Aorta (tissue), 5 donors: ENCODE measurements around the gene LACTB. TPM values are rescaled to one million over a fixed set of nuclear protein-coding genes. Genes with fewer than 3 reads are reported as not detected.
A peak's percentile ranks its signal among the peaks of the same experiment; 100 is the strongest.

Source experiments
- ATAC-seq: fragments of 200-7000 bp; cut with Tn5 transposase; one replicate; pipeline ENCODE4 v1.9.1; 2022; ENCODE audit warnings: moderate library complexity; ENCODE audit not compliant: low FRiP score
- DNase-seq, 2 donors: peaks; one replicate each; pipeline ENCODE4 v3.0.0-alpha.2; 2020
- H3K27ac ChIP-seq, 2 donors: one replicate each; pipeline ENCODE4 v1.5.1; 2013; ENCODE audit warnings: low read length in 2 of 2, mild to moderate bottlenecking in 2 of 2, moderate library complexity in 2 of 2, control low read depth in 1 of 2, inconsistent platforms in 1 of 2, low read depth in 1 of 2
- H3K27me3 ChIP-seq, 2 donors: one replicate each; pipeline ENCODE4 v1.6.1; 2013; ENCODE audit warnings: control low read depth in 1 of 2, low read length in 1 of 2, mild to moderate bottlenecking in 1 of 2, moderate library complexity in 1 of 2; ENCODE audit not compliant: insufficient read depth in 2 of 2, control insufficient read depth in 1 of 2
- H3K36me3 ChIP-seq, 2 donors: one replicate each; pipeline ENCODE4 v1.6.1; 2013; ENCODE audit warnings: control low read depth in 1 of 2, low read length in 1 of 2, mild to moderate bottlenecking in 1 of 2; ENCODE audit not compliant: insufficient read depth in 2 of 2, control insufficient read depth in 1 of 2
- H3K4me1 ChIP-seq, 2 donors: one replicate each; pipeline ENCODE4 v1.6.1; 2013; ENCODE audit warnings: low read length in 2 of 2, control low read depth in 1 of 2, mild to moderate bottlenecking in 1 of 2, moderate library complexity in 1 of 2; ENCODE audit not compliant: insufficient read depth in 2 of 2, control insufficient read depth in 1 of 2
- H3K4me3 ChIP-seq, 2 donors: one replicate each; pipeline ENCODE4 v1.5.1; 2013; ENCODE audit warnings: low read length in 2 of 2, control low read depth in 1 of 2, mild to moderate bottlenecking in 1 of 2
- H3K9me3 ChIP-seq: one replicate; pipeline ENCODE4 v1.6.1; 2013; ENCODE audit warnings: mild to moderate bottlenecking, low read length; ENCODE audit not compliant: control insufficient read depth
- WGBS, 2 donors: extraction: QIAGEN DNeasy Blood & Tissue Kit; methylation state at CpG; one replicate each; pipeline ENCODE4 v1.1.7; 2013; 5-methylcytosine and 5-hydroxymethylcytosine counted together
- intact Hi-C, 2 donors: fragments of 100-400 bp; cut with DNase I; formaldehyde crosslinking; loops; one replicate each; pipeline versions ENCODE4 v1.14.2 to v1.15.0; 2022
- long read RNA-seq, 2 donors: library from polyadenylated mRNA; unstranded; transcript quantifications; one replicate each; pipeline ENCODE4 v2.0.0, GENCODE V29; 2020 to 2021
- polyA plus RNA-seq, 2 donors: library from polyadenylated mRNA; stranded (reverse); fragments of 200-250 nt; gene quantifications; one replicate each; pipeline ENCODE4 v1.2.3, GENCODE V29; 2013
- total RNA-seq, 2 donors: library from RNA; stranded (reverse); fragmentation: NEBNext Ultra II Directional; extraction: Animal tissue kit (Norgen Biotek cat#: 25700); gene quantifications; one replicate each; pipeline ENCODE4 v1.2.1, GENCODE V29; 2021
- donor health status: healthy with polysubstance abuse.
- donor health status: Bipolar disorder and iron deficiency.
- donor health status: DM: no; HTN: no; CAD: no.
- donor health status: DM: no; HTN: no; CAD: no.
- donor health status: DM: yes; HTN: yes; CAD: no.

Gene LACTB, protein sequence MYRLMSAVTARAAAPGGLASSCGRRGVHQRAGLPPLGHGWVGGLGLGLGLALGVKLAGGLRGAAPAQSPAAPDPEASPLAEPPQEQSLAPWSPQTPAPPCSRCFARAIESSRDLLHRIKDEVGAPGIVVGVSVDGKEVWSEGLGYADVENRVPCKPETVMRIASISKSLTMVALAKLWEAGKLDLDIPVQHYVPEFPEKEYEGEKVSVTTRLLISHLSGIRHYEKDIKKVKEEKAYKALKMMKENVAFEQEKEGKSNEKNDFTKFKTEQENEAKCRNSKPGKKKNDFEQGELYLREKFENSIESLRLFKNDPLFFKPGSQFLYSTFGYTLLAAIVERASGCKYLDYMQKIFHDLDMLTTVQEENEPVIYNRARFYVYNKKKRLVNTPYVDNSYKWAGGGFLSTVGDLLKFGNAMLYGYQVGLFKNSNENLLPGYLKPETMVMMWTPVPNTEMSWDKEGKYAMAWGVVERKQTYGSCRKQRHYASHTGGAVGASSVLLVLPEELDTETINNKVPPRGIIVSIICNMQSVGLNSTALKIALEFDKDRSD
- 10 to 100 TPM; 12.6 to 17.4 TPM for total RNA-seq
- 10 to 100 TPM; 18.8 to 20.9 TPM for polyA plus RNA-seq
- long read RNA-seq, donor 1, partial matches to known transcripts, result 2 of 4 reads
- long read RNA-seq, donor 1, other reads (novel, unspliced or antisense), result 2 of 4 reads
- long read RNA-seq, donor 2, transcript LACTB-201 (6 exons, 1,972 nt), result major isoform, 7 of 19 reads
- long read RNA-seq, donor 2, partial matches to known transcripts, result 5 of 19 reads
- long read RNA-seq, donor 2, other reads (novel, unspliced or antisense), result 6 of 19 reads

- peak within 1 kb of the TSS; percentile 86 to 95 for H3K4me3 ChIP-seq
- intact Hi-C loops, result loop anchor here in 1 of 2 donors (5.0 kb wide), 1 partner anchor 36 kb away; the partner anchor contains the start of gene RPS27L
- ATAC-seq (peak; percentile 96), DNase-seq (peak; percentile 94 to 96)
- H3K27ac ChIP-seq, result peak within 1 kb of the TSS; percentile 73 to 74
- H3K36me3 ChIP-seq, result no peaks in the 10 kb centered on the region
- WGBS, 2 donors, result 1% methylated on average over 29 to 40 of the region's 40 CpGs
- H3K9me3 ChIP-seq, result no peaks in the 10 kb centered on the region
- no peaks in the 10 kb centered on the region for H3K27me3 ChIP-seq
- H3K4me1 ChIP-seq, result no peaks in the 10 kb centered on the region
These were observed at the start of gene LACTB for GRCh38 chr15:63121382-63122001. Gene LACTB, plus strand, starts transcription at chr15:63121861. Its CDS starts 11 bp downstream, at chr15:63121872.

GRCh38 chr15:63072023-63072650 lies 49.5 kb upstream of the LACTB start:
- Histone ChIP-seq H3K4me3 (no peak overlapping the region), H3K36me3 (peaks cover 21 to 26% of the 10 kb centered on the region in 2 donors), H3K4me1 (no peaks in the 10 kb centered on the region), H3K27ac (no peak overlapping the region), H3K27me3 (no peaks in the 10 kb centered on the region), H3K9me3 (no peaks in the 10 kb centered on the region)
- DNase-seq (no peak), ATAC-seq (no peak)
- 41 to 49% methylated on average over 3 of the region's 3 CpGs for WGBS, 2 donors
- intact Hi-C loops, result no loop called here

- 76 to 78% methylated on average over 9 of the region's 9 CpGs for WGBS, 2 donors
- no peaks in the 10 kb centered on the region for H3K4me1 ChIP-seq
- no peak for ATAC-seq
- no peak overlapping the region for H3K27ac ChIP-seq
- intact Hi-C loops, result no loop called here
- H3K4me3 ChIP-seq, result no peak overlapping the region
- H3K27me3 ChIP-seq, result no peaks in the 10 kb centered on the region
- no peak for DNase-seq
- no peaks in the 10 kb centered on the region for H3K9me3 ChIP-seq
- H3K36me3 ChIP-seq, result peaks cover 16 to 23% of the 10 kb centered on the region in 2 donors
These were observed 48.8 kb upstream of the LACTB start for GRCh38 chr15:63072809-63073277.

DNA sequence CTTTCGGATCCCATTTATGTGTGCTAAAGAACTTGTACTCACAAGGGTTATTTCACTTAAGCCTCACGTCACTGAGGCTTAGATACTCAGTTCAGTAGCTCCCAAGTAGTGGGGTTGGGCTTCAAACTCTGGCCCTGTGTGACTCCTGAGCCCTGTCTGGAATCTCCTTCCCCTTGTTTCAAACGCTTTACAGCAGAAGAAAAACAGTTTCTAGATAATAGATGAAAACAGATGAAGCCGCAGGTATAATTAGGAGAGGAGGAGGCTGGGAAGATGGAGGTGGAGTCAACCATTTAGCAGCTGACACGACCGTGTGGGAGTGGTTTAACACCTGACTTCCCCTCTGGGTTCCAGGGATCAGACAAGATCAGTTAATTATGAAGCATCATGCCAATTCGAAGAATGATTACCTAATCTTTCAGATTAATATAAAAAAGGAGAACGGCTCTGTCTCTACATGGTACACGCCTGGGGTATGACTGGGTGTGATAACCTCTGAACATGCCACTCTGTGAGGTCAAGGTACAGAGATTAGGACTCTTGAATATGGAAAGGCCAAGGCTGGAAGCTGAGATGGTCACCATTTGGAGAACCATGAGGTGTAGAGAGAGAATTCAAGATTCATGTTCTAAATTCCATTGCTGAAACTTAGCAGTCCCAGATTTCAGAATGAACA lies 48.0 kb upstream of the LACTB start:
- WGBS, 2 donors, result 45 to 46% methylated on average over 9 of the region's 9 CpGs
- Histone ChIP-seq H3K4me3 (no peak overlapping the region), H3K27me3 (no peaks in the 10 kb centered on the region), H3K27ac (peak overlapping the region in 1 of 2 donors; percentile 14), H3K9me3 (no peaks in the 10 kb centered on the region), H3K4me1 (no peaks in the 10 kb centered on the region), H3K36me3 (peaks cover 9 to 23% of the 10 kb centered on the region in 2 donors)
- intact Hi-C loops, result no loop called here
- ATAC-seq (no peak), DNase-seq (no peak)

DNA sequence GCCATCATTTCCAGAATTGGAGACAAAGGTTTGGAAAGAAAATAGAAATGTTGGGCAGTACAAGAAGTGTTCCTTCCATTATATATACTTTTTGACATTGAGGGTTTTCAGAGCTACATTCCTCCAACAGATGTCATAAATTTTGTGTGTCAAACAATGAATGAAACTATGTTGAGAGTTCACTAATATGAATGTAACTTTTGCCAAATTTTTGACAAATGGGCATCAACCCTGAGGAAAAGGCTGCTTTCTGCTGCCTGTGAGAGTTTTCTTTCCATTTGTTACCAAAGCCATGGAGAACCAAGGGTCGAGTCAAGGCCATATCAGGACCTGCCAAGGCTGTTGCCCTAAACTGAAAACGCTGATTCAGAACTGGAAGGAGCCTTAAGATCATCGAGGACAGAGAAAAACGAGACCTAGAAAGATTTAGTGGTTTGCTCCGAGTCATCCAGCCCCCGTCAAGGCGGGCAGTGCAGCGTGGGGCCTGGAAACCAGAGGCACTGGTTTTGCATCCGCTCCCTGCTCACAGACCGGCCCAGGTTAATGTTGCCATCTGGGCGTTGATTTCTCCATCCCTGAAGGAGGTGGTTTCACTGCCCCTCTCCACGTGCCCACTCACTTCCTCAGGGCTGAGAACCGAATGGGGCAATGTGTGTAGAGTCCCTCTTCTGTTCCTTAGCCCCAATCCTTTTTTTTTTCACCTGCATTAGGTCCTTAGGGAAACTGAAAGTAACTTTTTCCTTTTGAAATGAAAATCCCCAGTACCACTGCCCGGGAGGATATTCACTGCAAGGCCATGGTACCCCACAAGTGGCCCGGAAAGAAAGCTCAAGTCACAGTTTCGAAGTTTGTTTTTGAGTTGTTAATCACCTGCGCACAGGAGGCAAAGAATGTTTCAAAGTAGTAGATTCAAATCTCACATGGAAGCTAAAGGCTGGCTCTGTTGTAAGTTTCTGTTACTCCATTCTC lies 46.4 kb upstream of the LACTB start:
- DNase-seq (no peak), ATAC-seq (peak; percentile 27)
- intact Hi-C loops, result no loop called here
- Histone ChIP-seq H3K9me3 (no peaks in the 10 kb centered on the region), H3K27ac (peak overlapping the region in 1 of 2 donors; percentile 1), H3K27me3 (no peaks in the 10 kb centered on the region), H3K4me1 (no peaks in the 10 kb centered on the region), H3K4me3 (no peak overlapping the region), H3K36me3 (peaks cover 5 to 12% of the 10 kb centered on the region in 2 donors)
- 14 to 18% methylated on average over 17 of the region's 17 CpGs for WGBS, 2 donors

DNA sequence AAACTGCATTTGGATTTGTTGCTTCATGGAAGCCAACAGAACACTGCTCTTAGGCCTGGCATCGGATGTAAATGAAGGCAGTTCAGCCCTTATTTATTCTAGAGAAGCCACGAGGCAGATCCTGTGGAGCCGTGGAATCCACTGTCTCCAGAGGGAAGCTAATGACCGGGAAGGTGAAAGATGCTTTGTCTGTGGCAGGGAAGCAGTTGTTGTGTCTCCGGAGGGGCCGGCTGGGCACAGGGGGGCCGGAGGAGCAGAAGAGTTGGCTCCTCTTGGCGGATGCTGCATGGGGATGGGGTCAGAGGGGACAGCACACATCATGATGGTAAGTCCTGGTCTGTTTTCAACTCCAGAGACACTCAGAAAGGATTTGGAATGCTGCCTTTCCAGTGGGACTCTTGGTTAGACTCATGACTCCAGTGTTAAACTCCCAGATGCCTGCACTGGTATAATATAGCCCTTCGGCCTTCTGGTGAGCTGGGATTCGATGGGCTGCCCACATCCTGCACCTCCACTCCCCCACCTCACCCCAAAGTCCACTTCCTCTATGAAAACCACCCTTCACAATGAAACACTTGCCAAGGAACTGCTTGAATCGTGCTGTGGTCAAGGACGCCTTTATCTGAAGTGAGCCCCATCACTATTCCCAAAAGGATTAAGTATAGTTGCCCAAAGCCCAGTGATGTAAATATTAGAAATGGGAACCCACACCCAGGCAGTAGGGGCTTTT lies 45.5 kb upstream of the LACTB start:
- Histone ChIP-seq H3K36me3 (peaks cover 2 to 11% of the 10 kb centered on the region in 2 donors), H3K4me3 (no peak overlapping the region), H3K27me3 (no peaks in the 10 kb centered on the region), H3K27ac (no peak overlapping the region), H3K4me1 (no peaks in the 10 kb centered on the region), H3K9me3 (no peaks in the 10 kb centered on the region)
- 71 to 75% methylated on average over 12 of the region's 12 CpGs for WGBS, 2 donors
- intact Hi-C loops, result no loop called here
- DNase-seq, result no peak
- ATAC-seq, result no peak

DNA sequence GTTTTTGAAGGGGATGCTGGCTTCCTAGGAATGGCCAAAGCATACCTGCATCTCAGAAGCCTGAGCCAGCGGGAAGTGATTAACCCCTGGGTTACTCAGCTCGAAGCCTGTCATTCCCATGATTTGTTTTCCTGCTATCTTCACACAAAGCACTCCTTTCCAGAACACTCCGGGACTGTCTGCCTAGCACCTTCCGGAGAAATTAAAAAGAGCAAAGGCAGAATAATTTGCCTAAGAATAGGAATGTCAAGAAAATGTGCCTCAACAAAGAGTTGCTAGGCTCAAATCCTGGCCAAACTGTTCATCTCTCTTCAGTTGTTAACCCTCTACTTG lies 45.0 kb upstream of the LACTB start:
- 95% methylated on average over 4 of the region's 4 CpGs for WGBS, 2 donors
- H3K27me3 ChIP-seq, result no peaks in the 10 kb centered on the region
- peaks cover 0 to 6% of the 10 kb centered on the region in 2 donors for H3K36me3 ChIP-seq
- no peak for DNase-seq
- H3K4me1 ChIP-seq, result no peaks in the 10 kb centered on the region
- H3K9me3 ChIP-seq, result no peaks in the 10 kb centered on the region
- no peak overlapping the region for H3K27ac ChIP-seq
- H3K4me3 ChIP-seq, result no peak overlapping the region
- no peak for ATAC-seq
- intact Hi-C loops, result no loop called here
